GM18907 (cell line): ENCODE data around the gene GET3.

ENCODE experiments used
- ATAC-seq: cut with Tn5 transposase; IDR thresholded peaks from one replicate; pipeline ENCODE4 v1.9.1; 2021; ENCODE audit warnings: mild to moderate bottlenecking, moderate library complexity; ENCODE audit not compliant: unreplicated experiment

The GET3 gene

GRCh38 chr19:12778017-12778904 lies 41.0 kb downstream of the GET3 start:
- no peak for ATAC-seq

- no peak for ATAC-seq
These were observed 41.5 kb downstream of the GET3 start for GRCh38 chr19:12778905-12779161.

GRCh38 chr19:12779162-12779993 lies 42.1 kb downstream of the GET3 start:
- ATAC-seq, result no peak

GRCh38 chr19:12782174-12782423 lies 44.8 kb downstream of the GET3 start:
- ATAC-seq, result peak; percentile 13

GRCh38 chr19:12782424-12783290 lies 45.4 kb downstream of the GET3 start:
- peak; percentile 24 for ATAC-seq

- no peak for ATAC-seq
These were observed 46.1 kb downstream of the GET3 start for GRCh38 chr19:12783291-12783848.

DNA sequence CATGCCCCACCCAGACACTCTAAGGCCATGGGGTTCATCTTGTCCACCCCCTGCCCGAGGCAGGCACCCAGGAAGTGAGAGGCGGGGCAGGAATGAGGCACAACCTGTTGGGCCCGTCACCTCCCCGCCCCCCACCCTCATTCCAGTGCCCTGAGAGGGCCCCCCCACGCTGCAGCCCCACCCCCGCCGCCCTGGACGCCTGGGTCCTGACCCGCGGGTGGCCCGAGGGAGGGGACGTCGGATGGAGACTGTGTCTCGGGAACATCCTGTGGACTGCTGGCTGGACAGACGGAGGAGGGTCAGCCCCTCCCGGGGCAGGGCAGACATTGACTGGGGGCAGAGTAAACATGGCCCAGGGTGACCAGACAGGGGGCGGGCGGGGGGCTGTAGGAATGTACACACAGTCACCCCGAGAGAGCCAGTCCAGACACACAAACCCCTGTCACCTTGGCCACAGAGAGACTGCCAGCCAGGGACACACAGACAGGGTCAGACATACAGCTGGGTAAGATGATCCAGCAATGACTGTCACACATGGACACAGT lies 46.6 kb downstream of the GET3 start:
- ATAC-seq, result no peak

DNA sequence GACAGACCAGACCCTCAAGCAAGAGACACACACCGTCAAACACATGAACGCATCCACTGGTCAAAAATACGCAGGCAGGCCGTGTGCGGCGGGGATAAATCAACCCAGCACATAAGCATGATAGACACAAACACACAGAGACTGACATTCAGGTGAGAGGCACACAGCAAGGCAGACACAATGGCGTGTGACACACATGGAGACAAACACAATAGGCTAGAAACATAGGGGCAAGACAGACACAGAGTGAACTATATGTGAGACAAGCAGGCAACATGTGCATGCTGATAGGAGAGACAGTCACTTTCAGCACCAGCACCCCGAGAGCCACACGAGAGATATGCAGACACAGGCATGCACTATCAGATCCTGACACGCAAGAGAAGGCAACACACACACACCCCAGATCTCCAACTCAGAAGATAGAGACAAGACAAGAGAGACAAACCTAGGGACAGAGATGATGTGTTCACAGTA lies 47.1 kb downstream of the GET3 start:
- ATAC-seq, result no peak

DNA sequence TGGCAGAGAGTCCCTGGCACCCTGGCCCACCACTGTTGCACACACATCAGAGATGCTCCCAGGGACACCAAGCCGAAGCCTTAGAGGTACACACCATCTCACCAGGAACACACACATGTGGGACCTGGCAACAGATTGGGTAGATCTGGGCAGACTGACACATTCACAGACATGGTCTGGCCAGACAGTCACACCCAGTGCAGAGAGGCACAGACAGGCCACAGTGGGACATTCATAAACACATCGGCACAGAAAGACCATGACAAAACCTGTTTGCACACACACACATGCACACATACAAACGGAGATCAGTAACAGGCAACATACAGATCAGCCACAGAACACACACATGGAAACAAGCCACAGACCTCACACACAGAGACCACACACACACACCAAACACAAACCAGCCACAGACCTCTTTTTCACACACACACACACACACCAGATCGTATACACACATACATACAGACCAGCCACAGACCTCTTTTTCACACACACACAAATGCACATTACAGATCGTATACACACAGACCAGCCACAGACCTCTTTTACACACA lies 47.7 kb downstream of the GET3 start:
- ATAC-seq, result no peak

DNA sequence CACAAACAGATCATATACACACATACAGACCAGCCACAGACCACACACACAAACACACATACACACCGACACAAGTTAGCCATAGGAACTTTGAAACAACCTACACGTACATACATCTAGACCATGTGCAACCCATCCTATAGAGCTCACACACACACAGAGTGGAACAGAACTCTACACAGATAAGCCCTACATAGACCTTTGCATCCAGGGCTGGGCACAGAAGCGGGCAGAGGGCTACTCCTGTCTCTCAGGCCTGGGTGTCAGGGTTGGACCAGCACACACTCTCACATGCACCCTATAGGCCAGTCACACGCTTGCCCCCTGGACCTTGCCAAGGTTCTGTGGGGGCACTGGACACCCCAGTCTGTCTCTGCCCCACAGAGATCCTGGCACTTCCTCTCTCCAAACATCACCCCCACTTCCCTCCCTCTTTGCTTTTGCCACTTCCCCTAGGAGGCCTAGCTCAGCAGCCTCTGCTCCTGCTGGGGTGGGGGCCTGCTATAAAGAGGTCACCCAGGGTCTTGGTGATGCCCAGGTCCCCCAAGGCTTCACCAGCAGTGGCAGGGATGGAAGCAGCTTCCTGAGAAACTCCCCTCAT lies 48.2 kb downstream of the GET3 start:
- no peak for ATAC-seq

DNA sequence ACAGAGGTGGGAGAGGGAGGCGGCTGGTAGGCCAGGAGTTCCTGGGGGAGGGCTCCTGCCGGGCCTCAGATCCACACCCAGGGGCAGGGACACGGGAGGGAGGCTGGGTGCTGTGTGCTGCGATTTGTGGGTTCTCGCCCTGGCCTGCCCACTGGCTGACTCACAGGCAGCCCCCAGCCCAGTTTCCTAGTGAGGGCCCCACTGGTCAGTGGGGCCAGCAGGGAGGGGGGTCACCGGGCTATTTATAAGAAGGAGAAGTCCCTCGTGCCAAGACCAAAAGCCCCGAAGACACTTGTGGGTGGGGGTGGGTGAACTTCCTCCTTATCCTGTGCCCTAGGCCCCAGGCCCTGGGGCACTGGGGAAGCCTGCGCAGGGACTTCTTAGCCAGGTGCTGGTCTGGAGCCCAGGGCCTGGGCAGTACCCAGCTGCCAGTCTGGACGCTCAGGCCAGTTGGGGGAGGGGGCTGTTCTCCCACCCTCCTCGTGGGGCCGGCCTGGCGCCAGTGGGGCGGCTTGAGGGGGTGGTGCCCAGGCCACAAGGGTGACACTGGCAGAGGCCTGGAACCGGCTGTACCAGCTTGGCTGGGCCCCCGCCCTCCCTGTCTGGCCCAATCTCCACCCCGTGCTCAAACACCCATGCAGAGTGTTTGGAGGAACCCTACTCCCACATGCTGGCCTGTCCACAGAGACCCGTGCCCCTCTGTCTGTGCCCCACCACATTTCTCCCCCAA lies 49.0 kb downstream of the GET3 start:
- ATAC-seq, result no peak

- no peak for ATAC-seq
These were observed 49.7 kb downstream of the GET3 start for GRCh38 chr19:12786952-12787351.

DNA sequence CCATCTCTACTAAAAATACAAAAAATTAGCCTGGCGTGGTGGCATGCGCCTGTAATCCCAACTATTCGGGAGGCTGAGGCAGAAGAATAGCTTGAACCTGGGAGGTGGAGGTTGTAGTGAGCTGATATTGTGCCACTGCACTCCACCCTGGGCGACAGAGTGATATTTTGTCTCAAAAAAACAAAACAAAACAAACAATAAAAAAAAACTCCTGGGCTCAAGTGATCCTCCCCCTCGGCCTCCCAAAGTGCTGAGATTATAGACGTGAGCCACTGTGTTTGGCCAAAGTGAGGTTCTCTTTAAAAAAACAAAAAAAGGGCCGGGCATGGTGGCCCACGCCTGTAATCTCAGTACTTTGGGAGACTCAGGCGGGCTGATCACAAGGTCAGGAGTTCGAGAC lies 50.2 kb downstream of the GET3 start:
- no peak for ATAC-seq

DNA sequence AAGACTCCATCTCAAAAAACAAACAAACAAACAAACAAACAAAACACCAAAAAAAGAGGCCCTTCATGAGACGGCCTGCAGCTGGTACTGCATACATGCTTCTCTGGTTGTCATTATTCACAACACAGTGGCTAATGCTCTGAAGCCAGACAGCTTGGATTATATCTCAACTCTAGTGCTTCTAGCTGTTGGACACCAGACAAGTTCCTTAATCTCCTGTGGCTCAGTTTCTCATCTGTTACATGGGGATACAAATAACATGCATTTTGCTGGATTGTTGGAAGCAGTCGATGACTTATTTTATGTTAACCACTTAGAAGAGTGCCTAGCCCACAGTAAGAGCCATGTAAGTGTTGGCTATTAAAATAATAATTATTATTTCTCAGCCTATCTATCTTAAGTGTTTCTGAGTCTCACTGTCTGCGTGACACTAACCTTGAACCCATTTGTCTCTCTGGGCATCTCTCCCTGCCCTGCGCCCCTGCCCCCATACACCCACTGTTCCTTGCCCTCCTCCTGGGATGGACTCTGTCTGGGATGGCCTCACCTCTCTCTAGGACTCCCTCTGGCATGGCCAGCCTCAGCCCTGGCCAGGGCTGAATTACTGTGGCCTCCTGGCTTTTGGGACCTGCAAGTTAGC lies 50.9 kb downstream of the GET3 start:
- no peak for ATAC-seq

GRCh38 chr19:12788682-12789097 lies 51.4 kb downstream of the GET3 start:
- no peak for ATAC-seq

- ATAC-seq, result peak; percentile 0
These were observed 52.0 kb downstream of the GET3 start for GRCh38 chr19:12789098-12789903.

DNA sequence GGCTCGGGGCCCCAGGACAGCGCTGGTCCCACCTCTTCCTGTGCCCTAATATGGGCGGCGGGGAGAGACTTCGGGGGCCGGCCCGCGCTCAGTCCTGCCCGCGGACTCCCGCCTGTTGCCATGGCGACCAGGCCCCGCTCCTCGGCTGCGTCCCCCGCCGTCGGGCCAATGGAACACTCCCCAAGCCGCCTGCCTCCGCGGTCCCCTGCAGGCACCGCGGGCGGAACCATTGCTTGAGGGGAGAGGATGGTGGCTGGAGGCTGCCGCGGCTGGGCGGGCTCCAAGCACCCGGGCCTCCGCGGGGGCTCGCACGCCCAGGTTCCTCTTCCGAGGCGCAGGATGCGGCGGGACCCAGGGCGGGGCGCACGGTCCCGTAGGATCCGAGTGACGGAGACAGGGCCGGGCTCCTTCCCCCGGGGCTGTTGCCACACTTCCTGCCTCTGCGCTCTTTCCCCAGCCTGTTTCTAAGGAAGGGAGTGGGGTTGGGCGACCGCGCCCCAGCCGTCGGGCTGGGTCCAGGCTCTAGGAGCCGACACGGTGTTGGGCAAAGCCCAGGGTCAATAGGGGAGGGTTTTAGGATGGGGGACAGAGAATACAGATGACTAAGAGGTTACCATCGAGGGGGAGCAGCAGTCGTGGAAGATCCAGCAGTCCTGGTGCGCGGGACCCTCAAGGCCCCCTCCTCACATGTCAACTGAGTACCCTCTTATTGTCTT lies 52.8 kb downstream of the GET3 start:
- peak; percentile 36 for ATAC-seq
